Stimulated activated CD4-positive, alpha-beta T cell treated with anti-CD3 and anti-CD28 coated beads, Interleukin-1b, Interleukin-23, amount 100 ng/mL, for 4 hours (primary cell): ENCODE data around the gene ZFP62.

Experiments
- DNase-seq, 2 donors: peaks; one replicate each; pipeline ENCODE4 v3.0.0-alpha.2; 2020; ENCODE audit warnings: low read depth in 2 of 2

The ZFP62 gene

DNA sequence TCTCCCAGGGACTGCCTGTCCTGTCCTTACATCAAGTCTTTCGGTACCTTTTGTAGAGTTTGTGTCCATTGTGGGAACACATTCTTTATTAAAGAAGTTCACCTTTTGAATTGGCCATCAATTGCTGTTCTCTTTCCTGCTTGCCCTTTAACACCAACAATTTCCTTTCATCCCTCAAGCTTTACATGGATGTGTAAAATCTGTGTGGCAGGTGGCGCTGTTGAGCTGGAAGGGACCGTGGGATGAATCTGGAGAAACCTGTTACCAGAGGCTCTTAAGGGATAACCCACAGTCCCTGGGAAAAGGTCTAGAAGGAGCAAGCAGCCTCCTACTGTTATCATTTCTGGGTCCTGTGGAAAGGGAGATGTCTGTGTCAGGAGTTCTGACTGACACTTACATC lies 7.9 kb upstream of the ZFP62 start:
- peak; percentile 52 to 56 for DNase-seq

DNA sequence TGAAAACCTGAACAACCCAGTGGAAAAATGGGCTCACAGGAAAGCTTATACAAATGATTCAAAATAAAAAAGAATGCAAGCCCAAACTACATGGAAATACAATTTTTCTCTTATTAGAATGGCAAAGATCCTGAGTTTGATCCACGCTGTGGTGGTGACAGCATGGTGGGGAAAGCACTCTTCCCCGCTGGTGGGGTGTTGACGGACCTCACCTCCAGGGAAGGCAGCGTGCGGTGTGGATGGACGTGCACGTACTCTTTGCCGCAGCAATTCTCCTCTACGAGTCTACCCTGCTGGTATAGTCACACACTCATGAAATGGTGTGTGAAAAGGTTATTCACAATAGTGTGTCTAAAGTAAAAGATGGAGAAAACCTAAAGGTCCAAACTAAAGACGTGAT lies 5.9 kb upstream of the ZFP62 start:
- DNase-seq, result no peak

DNA sequence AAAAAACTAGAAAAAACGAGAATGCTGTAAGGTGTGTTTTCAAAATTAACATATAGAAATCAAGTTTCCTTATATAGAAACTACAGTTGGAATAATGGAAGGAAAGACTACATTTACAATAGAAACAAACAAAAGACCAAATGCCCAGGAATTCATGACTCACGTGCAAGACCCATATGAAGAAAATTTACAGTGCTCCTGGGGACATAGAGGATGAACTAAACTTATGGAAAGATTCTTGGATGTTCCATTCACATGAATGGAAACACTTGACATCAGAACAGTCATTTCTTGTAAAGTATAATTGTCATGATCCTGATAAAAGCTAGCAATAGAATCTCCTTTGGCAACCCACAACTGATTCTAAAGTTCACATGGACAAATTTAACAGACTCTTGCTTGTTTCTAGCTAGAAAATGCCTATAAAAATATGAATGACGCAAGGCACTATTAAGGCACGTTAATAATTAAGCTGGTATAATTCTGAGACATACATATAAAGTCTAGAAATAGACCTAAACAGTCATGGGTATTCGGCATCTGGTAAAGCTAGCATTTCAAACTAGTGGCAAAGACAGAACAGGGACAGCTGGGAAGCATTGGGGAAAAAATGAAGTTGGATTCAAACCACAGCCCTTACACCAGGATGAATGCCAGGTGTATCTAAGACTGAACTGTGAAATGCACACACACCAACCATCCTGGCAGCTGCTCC lies 5.1 kb upstream of the ZFP62 start:
- DNase-seq, result no peak

DNA sequence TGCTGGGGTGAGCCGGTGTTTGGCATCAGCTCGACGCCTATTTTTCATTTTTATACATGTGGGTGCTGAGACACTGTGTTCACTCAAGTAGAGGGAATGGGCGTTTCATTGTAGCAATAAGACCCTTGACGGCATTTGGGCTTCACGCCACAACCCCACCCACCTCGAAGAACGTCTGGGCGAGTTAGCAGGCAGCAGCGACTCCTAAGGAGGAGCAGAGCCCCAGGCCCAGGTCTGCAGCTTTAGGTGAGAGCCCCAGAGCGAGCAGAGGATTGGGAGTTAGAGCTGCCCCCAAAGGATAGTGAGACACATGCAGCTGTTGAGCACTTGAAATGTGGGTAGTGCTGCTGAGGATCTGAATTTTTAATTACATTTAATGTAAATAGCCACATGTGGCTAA lies 1.6 kb upstream of the ZFP62 start:
- DNase-seq, result no peak

DNA sequence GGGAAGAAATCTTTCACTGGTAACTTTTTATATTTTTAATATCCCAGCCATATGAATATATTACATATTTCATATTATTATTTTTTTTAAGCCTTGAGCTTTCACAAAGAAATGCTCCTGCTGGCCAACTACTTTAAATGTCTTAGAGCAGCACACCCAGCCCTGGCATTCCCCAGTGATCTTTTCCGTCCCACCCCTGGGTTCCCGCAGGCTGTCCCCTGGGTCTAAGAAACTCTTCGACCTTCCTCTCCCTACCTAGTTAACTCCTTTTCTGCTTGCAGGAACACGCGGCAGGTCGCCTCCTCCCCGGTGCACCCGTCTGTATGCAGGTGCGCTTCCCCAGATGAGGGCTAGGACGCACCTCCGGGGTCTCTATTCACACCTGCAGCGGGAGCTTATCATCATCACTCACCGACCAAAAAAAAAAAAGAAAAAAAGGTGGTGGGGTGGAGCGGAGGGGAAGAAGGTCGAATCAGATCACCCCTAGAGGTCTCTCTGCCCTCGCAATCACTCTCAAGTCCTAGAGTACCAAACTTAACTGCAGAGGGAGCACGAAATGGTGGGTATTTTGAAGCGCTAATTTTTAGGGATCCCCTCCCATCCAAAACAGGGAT lies 696 bp downstream of the ZFP62 start:
- peak; percentile 13 to 31 for DNase-seq

DNA sequence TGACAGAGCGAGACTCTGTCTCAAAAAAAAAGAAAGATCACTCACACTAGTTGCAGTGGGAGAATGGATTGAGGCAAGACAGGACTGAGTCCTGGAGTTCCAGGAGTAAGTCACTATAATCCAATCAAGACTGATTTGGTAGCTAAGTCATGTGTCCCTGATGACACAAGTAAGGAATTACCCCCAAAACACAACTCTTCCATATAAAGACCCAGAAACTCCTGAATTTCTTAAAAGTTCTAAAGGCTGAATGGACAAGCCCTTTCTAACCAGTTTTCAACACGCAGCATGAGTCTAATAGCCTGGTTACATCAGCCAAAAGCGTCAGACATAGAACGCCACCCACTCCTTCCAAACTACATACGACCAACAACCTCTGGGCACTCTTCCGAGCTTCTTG lies 2.5 kb downstream of the ZFP62 start:
- DNase-seq, result no peak

DNA sequence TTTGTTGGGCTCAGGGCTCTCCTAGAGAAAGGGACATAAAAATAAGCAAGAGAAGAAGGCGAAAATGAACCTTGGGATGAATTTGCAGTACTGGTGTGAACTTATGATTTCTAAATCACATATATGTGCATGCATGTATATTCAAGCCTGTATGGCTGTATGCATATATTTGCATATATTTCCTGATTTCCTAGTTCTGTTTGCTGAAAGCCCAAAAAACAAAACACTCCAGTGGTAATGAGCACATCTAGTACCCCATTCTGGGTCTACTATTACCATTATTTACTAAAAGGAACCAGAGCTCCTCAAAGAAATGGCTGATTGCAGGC lies 7.3 kb downstream of the ZFP62 start:
- DNase-seq, result no peak

DNA sequence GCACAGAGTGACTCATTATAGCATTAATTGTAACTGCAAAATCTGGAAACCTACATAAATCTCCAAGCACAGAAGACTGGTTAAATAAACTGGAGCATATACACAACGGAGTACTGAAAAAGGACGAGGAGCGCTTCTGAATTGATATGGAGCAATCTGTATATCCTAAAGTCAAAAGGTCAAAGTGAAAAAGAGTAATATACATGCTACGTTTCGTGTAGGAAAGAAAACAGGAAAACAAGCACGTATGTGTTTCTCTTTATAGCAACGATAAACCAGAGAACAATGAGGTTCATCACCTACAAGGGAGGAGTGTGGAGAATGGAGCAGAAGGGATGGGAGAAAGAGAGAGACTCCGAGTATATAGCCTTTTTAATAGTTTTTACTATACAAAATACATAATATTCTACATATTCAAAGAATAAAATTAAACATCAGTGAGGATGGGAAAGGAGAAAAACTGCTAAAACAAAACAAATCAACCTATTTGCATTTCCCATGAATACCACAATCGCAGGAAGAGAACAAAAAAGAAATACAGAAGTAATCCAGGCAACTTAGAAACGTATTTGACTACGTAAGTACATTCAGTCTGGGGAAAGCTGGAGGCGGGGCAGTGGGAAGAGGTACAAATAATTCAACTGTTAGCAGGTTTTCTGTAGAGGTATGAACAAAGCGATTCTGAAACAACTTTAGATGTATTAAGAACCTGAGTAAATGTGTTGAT lies 7.8 kb downstream of the ZFP62 start:
- no peak for DNase-seq

DNA sequence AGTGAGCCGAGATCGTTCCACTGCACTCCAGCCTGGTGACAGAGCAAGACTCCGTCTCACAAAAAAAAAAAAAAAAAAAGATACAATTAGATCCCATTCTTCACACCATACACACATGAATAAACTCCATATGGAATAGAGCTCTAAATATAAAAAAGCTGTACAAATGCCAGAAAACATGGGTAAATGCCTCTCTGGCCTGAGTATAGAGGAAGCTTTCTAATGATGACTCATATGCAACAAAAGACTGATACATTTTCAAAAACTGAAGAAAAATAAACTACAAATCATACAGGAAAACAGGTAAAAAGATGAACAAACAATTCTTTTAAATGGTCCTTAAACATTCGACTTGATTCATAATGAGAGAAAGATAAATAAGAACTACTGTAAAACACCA lies 8.6 kb downstream of the ZFP62 start:
- DNase-seq, result no peak

DNA sequence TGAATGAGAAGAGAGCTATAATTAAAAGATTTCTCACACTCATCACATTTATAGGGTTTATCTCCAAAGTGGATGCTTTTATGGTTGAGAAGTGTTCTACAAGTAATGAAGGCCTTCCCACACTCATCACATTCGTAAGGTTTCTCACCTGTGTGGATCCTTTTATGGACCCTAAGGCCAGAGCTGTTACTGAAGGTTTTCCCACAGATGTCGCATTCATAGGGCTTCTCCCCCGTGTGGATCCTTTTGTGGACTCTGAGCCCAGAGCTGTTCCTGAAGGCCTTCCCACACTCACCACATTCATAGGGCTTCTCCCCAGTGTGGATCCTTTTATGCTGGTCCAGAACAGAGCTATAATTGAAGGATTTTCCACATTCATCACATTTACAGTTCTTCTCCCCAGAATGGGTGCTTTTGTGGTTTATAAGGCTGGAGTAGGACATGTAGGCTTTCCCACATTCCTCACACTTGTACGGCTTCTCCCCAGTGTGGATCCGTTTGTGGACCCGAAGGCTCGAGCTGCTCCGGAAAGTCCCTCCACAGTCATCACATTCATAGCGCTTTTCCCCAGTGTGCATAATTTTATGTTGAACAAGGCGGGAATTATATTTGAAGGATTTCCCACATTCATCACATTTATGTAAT lies 10.5 kb downstream of the ZFP62 start:
- DNase-seq, result no peak

DNA sequence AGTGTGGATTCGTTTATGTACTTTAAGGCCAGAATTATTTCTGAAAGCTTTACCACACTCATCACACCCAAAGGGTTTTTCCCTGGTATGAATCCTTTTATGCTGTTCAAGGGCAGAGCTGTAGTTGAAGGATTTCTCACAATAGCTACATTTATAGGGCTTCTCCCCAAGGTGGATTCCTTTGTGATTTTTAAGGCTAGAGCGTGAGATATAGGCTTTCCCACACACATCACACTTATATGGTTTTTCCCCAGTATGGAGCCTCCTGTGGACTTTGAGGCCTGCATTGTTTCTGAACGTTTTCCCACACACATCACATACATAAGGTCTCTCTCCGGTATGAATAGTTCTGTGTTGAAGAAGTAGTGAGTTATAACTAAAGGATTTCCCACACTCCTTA lies 11.2 kb downstream of the ZFP62 start:
- DNase-seq, result no peak

DNA sequence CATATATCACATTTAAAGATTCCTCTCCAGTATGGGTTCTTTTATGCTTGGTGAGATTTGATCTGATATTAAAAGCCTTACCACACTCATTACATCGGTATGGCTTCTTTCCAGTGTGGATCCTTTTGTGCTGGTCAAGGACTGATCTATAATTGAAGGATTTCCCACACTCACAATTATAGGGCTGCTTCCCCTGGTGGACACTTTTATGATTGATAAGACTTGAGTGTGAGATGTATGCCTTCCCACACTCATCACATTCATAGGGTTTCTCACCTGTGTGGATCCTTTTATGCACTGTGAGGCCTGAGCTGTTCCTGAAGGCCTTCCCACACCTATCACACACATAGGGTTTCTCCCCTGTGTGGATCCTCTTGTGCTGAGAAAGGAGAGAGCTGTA lies 12.2 kb downstream of the ZFP62 start:
- DNase-seq, result no peak

DNA sequence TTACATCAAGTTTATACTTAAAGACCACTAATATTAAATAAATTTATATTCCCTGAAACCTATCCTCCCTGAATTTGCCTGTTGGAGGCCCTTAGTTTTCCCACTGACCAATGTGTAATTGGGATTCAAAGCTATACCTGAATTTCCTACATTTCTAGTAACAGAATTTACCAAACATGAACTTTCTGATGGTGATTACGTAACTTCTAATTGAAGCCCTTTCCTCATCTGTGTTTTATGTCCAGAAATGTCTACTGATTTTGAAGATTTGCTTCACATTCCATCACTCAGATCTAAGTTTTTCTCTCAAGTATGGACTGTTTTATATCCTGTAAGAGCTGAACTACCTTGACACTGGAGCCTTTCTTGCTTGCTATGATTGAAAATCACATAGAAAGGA lies 12.8 kb downstream of the ZFP62 start:
- DNase-seq, result no peak

DNA sequence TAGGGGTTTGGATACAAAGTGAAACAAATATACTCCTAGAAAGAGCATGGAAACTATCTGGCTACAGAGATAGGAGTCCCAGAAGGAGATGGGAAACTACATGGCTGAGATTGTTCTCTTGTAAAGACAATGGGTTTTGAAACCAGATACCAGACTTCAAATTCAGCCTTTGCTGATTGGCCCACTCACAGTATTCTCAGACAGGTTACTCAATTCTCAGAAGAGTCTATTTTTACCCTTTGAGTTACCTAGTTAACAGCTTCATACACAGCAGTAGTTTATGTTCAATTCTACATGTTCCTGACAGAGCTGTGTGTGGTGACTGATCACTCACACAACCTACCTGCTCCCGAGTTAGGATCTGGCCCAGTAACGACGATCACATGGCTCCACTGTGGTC lies 14.1 kb downstream of the ZFP62 start:
- no peak for DNase-seq

DNA sequence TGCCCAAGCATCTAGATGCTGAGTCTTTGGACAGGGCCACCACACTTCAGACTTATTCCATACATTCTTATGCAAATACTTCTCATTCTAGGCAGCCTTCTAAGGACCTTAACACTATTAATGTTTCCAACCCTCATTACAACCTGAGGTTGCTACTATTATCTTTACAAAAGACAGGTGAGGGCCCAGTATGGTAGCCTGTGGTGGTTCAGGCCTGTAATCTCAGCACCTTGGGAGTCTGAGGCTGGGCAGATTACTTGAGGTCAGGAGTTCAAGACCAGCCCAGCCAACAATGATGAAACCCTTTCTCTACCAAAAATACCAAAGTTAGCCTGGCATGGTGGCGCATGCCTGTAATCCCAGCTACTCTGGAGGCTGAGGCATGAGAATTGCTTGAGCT lies 16.2 kb downstream of the ZFP62 start:
- DNase-seq, result no peak

DNA sequence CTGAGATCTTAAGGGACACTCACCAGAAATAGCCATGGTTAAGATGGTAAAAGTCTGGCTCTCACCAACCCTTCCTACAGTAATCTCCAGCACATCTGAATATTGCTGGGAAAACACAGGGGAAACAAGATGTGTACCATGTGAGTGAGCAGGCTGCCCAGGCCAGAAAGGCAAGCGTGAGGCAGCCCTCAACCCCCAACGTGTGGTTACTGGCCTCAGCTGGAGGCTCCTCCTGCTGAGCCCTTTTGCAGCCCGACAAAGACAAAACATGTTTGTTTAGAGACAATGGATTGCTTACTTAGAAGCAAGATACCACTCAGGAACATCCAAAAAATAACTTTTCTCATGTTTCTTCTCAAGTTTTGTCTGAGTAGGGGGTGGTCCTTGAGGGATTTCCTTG lies 16.6 kb downstream of the ZFP62 start:
- DNase-seq, result no peak

DNA sequence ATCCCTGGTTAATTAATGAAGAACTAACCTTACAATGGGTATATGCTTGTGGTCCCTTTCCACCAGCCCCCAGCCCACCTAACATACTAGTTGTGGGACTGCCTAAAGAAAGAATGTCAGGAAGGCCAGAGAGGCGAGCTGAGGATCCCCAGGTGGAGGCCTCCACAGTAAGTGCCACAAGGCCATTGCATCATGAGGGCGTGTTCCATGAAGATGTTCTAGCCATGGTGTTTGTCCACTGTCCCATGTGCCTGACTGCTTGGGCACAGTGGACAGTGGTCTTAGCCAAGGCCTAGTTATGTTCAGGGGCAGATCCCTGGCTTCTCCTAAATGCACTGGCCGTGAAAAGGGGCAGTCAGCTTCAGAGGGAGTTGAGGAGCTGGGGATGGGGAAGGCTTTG lies 21.1 kb downstream of the ZFP62 start:
- no peak for DNase-seq

DNA sequence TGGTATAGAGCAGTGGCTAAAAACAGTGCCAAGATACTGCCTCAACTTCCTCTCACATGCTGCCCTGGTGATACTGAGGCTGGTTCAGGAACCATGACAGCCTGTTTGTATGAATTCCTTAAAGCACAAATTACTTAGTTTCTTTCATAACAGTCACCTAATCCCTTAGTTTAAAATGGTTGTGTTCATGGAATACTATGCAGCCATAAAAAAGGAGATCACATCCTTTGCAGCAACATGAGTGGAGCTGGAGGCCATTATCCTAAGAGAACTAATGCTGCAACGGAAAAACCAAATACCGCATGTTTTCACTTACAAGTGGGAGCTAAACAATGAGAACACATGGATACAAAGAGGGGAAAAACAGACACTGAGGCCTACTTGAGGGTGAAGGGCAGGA lies 21.8 kb downstream of the ZFP62 start:
- no peak for DNase-seq

DNA sequence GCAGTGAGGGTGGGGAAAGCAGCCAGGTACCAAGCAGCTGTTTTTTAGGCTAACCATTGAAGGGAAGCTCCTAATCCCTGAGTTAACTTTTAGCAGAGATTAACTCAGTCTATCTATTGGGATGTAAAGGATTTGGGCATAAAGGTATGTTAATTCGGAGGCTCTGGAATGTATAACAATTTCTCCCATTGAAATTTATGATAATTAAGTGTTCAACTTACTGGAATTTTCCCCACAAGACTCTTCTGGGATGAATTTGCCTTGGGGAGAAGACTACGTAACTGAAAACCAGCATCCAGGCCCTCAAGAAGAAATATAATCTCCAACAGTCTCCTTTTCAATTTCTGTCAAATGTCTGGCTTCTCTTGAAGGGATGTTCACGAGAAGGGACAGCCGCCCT lies 23.6 kb downstream of the ZFP62 start:
- DNase-seq, result no peak

DNA sequence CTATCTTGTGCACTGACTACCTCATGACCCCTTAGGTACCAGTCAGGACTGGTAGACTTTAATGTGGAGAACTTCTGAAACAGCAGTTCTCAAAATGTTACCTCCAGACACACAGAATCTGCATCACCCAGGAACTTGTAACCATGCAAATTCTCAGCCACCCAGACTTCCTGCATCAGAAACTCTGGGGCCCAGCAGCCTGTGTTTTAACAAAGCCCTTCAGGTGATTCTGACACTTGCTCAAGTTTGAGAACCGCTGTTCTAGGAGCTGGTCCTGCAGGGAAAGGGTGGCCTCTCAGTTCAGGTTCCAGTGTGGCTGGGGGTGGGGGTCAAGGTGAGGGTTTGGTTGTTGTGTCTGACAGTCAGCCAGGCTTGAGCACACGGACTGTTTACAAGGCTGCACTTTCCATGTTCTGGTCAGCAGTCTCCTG lies 28.4 kb downstream of the ZFP62 start:
- DNase-seq, result no peak

DNA sequence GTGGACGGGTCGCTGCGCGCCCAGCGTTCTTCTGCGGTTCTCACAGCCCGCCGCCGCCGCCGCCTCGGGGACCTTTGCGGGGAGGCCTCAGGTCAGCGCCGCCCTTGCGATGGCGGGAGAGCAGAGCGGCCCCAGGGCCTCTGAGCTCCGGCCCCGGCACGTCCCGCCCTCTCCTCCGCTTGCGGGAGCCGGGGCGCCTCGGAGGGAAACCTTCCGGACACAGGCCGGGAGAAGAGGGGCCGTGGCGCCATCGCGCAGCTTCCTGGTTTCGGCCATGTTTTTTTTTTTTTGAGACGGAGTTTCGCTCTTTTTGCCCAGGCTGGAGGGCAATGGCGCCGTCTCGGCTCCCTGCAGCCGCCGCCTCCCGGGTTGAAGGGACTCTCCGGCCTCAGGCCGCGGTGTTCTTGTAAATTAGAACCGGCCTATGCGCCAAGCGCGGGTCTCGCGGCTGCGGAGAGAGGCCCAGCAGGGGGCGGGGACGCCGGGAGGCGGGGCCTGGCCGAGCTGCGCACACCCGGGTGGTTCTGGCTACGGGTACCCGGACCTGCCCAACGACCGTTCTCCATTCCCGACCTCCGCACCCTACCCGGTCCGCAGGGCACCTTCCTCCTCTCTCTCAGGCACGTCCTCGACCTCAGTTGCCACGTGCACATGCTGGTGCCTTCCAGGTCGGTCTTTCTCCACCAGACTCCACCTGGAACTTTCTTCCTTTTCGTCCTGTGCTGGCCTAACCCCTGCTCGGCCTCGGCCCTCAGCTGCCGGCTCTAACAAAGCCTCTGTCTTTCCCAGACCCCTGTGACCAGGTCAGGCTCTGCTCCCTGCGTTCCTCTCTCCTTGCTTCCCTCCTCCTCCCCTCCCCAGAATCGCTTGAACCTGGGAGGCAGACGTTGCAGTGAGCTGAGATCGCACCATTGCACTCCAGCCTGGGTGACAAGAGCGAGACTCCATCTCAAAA lies 29.7 kb downstream of the ZFP62 start:
- DNase-seq, result peak; percentile 56 to 74
